Suprapubic skin (tissue), 4 donors: Measurements from ENCODE around the gene ACYP2. TPM values are rescaled to one million over a fixed set of nuclear protein-coding genes. Genes with fewer than 3 reads are reported as not detected.

Experiments
- DNase-seq, 2 donors: peaks; one replicate each; pipeline ENCODE4 v3.0.0-alpha.2; 2019; ENCODE audit warnings: low spot score in 2 of 2
- H3K27ac ChIP-seq: fragments of 200-600 bp; sonication (generic); one replicate; pipeline ENCODE4 v1.5.1; 2019
- H3K27me3 ChIP-seq: fragments of 200-600 bp; sonication (generic); one replicate; pipeline ENCODE4 v1.5.1; 2019
- H3K36me3 ChIP-seq: fragments of 200-600 bp; sonication (generic); one replicate; pipeline ENCODE4 v1.5.1; 2019
- H3K4me1 ChIP-seq: fragments of 200-600 bp; sonication (generic); one replicate; pipeline ENCODE4 v1.5.1; 2019
- H3K4me3 ChIP-seq: fragments of 200-600 bp; sonication (generic); one replicate; pipeline ENCODE4 v1.5.1; 2019; ENCODE audit warnings: mild to moderate bottlenecking
- H3K9me3 ChIP-seq: fragments of 200-600 bp; sonication (generic); one replicate; pipeline ENCODE4 v1.5.1; 2019
- CTCF ChIP-seq, 2 donors: fragments of 200-600 bp in 1 of 2; fragments of 450-650 bp in 1 of 2; sonication (generic) in 1 of 2; IDR thresholded peaks; one replicate each; pipeline ENCODE4 v1.5.1; 2016 to 2019; ENCODE audit warnings: antibody characterized with exemption in 2 of 2, mild to moderate bottlenecking in 1 of 2, moderate library complexity in 1 of 2
- EP300 ChIP-seq: sonication (generic); formaldehyde crosslinking; IDR thresholded peaks from one replicate; pipeline ENCODE4 v1.6.1; 2017; ENCODE audit warnings: antibody characterized with exemption
- POLR2A ChIP-seq, 2 donors: fragments of 450-650 bp; IDR thresholded peaks; one replicate each; pipeline ENCODE4 v1.6.1; 2017; ENCODE audit warnings: antibody characterized with exemption in 2 of 2, mild to moderate bottlenecking in 2 of 2, moderate library complexity in 2 of 2
- POLR2AphosphoS5 ChIP-seq, 3 donors: sonication (generic); formaldehyde crosslinking; IDR thresholded peaks; one replicate each; pipeline ENCODE4 v1.6.1; 2017; ENCODE audit warnings: antibody characterized with exemption in 3 of 3
- WGBS: methylation state at CpG from one replicate; pipeline ENCODE4 v1.1.5; 2018; 5-methylcytosine and 5-hydroxymethylcytosine counted together
- total RNA-seq, 4 donors: library from RNA; depleted of rRNA; stranded (reverse); fragments of >200 nt; gene quantifications; one replicate each; pipeline ENCODE4 v1.1.0, GENCODE V29; 2016

ACYP2 gene
- total RNA-seq, 4 donors from 2014 or later: 9.1 to 20.2 (median 14.2) TPM

GRCh38 chr2:54074606-54075341 lies 40.6 kb upstream of the ACYP2 start:
- no peaks in the 10 kb centered on the region for H3K27me3 ChIP-seq
- H3K36me3 ChIP-seq: no peaks in the 10 kb centered on the region
- no peak for DNase-seq
- H3K27ac ChIP-seq: no peak overlapping the region
- H3K9me3 ChIP-seq: no peaks in the 10 kb centered on the region
- no peaks in the 10 kb centered on the region for H3K4me1 ChIP-seq
- 82% methylated on average over 9 of the region's 9 CpGs for WGBS
- H3K4me3 ChIP-seq: no peak overlapping the region
- TF ChIP-seq POLR2AphosphoS5 (IDR thresholded peaks at IDR 0.05): no peak
- TF ChIP-seq EP300: no peak
- TF ChIP-seq CTCF (IDR thresholded peaks at IDR 0.05): no peak
- TF ChIP-seq POLR2A (IDR thresholded peaks at IDR 0.05): no peak

- Histone ChIP-seq H3K27me3 (no peaks in the 10 kb centered on the region), H3K4me1 (no peaks in the 10 kb centered on the region), H3K9me3 (no peaks in the 10 kb centered on the region), H3K4me3 (no peak overlapping the region), H3K36me3 (no peaks in the 10 kb centered on the region), H3K27ac (no peak overlapping the region)
- no peak for TF ChIP-seq EP300
- no peak for TF ChIP-seq CTCF (IDR thresholded peaks at IDR 0.05)
- TF ChIP-seq POLR2A (IDR thresholded peaks at IDR 0.05): no peak
- TF ChIP-seq POLR2AphosphoS5 (IDR thresholded peaks at IDR 0.05): no peak
- 91% methylated on average over 1 of the region's 1 CpG for WGBS
- DNase-seq: no peak
Observed at GRCh38 chr2:54076586-54076985, 38.8 kb upstream of the ACYP2 start.

- WGBS: 93% methylated on average over 2 of the region's 2 CpGs
- H3K4me1 ChIP-seq: no peaks in the 10 kb centered on the region
- TF ChIP-seq POLR2A (IDR thresholded peaks at IDR 0.05) (no peak), POLR2AphosphoS5 (IDR thresholded peaks at IDR 0.05) (no peak), EP300 (no peak)
- DNase-seq: no peak
- no peaks in the 10 kb centered on the region for H3K27me3 ChIP-seq
- H3K27ac ChIP-seq: no peak overlapping the region
- no peak overlapping the region for H3K4me3 ChIP-seq
- no peaks in the 10 kb centered on the region for H3K36me3 ChIP-seq
- H3K9me3 ChIP-seq: no peaks in the 10 kb centered on the region
Observed at GRCh38 chr2:54077088-54077900, 38.1 kb upstream of the ACYP2 start.

GRCh38 chr2:54079331-54079730 lies 36.1 kb upstream of the ACYP2 start:
- Histone ChIP-seq H3K4me3 (no peak overlapping the region), H3K27me3 (no peaks in the 10 kb centered on the region), H3K9me3 (no peaks in the 10 kb centered on the region), H3K27ac (no peak overlapping the region), H3K4me1 (no peaks in the 10 kb centered on the region), H3K36me3 (no peaks in the 10 kb centered on the region)
- DNase-seq: no peak
- WGBS: 71% methylated on average over 2 of the region's 2 CpGs
- TF ChIP-seq CTCF (IDR thresholded peaks at IDR 0.05): no peak
- TF ChIP-seq POLR2AphosphoS5 (IDR thresholded peaks at IDR 0.05): no peak
- TF ChIP-seq POLR2A (IDR thresholded peaks at IDR 0.05): no peak
- no peak for TF ChIP-seq EP300

- no peaks in the 10 kb centered on the region for H3K36me3 ChIP-seq
- H3K27me3 ChIP-seq: no peaks in the 10 kb centered on the region
- H3K4me3 ChIP-seq: no peak overlapping the region
- H3K9me3 ChIP-seq: no peaks in the 10 kb centered on the region
- DNase-seq: no peak
- TF ChIP-seq POLR2A (IDR thresholded peaks at IDR 0.05): no peak
- TF ChIP-seq CTCF (IDR thresholded peaks at IDR 0.05): no peak
- no peak for TF ChIP-seq EP300
- TF ChIP-seq POLR2AphosphoS5 (IDR thresholded peaks at IDR 0.05): no peak
- no peak overlapping the region for H3K27ac ChIP-seq
- no peaks in the 10 kb centered on the region for H3K4me1 ChIP-seq
- 94% methylated on average over 6 of the region's 6 CpGs for WGBS
Observed at GRCh38 chr2:54081574-54081973, 33.8 kb upstream of the ACYP2 start.
